CD4-positive, alpha-beta T cell treated with Interleukin-6 for 4 hours (primary cell): Measurements from ENCODE around the gene NRG2.
A peak's percentile ranks its signal among the peaks of the same experiment; 100 is the strongest.

ENCODE experiments used
- DNase-seq: peaks from one replicate; pipeline ENCODE4 v3.0.0-alpha.2; 2020; ENCODE audit warnings: mixed read lengths

NRG2 gene

DNA sequence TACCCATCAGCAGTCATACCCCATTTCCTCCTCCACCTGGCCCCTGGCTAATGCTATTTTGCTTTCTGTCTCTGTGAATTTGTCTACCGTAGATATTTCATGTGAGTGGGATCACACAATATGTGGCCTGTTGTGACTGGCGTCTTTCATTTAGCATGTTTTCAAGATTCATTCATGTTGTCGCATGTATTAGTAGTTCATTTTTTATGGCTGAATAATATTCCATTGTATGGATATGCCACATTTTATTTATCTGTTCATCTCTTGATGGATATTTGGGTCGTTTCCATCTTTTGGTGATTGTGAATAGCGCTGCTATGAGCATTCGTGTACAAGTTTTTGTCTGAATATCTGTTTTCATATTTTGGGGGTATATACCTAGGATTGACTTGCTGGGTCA lies 213.6 kb downstream of the NRG2 start:
- DNase-seq: no peak

DNA sequence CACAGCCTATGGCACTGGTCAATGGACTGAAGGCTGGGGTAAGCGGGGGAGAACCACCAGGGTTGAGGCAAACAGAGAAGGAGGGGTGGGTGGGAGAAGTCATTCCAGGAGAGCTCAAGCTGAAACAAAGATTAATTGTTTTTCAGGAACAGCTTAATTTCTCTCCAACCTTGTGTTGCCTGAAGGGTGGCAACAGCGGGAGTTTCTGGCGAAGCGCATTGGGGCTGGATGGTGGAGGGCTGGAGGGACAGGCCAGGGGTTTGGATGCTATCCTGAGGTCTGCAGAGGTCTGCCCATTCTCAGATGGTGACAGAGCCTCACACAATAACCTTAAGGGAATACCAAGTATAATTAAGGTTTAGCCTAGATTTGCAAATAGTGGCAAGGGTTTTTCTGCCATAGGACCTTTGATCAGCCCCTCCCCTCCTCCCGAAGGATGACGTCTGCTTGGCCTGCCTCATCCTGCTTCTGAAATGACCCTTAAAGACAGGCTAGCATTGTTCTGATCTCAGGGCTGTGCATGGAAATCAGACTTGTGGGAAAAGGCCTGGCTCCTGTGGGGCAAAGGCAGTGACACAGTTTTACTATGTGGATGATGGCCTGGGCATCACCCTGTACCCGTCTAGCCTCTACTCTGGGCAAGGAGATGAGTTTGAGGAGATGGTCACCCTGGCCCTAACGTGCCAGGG lies 214.7 kb downstream of the NRG2 start:
- DNase-seq: no peak

DNA sequence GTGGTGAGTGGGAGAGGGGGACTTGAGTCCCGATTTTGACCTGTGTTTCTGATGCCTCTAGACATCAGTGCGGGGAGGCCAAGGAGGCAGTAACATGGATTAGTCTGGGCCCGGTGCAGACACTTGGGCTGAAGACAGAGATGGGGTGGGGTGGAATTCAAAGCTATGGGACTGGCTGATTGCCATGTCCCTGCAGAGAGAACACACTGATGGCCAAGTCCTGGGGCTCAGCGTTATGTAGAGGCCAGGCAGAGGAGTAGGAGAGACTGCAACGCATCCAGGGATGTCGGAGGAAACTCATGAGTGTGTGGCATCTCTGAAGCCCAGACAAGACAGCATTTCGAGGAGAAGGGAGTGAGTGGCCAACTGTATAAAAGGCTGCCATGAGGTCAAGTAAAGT lies 217.4 kb downstream of the NRG2 start:
- no peak for DNase-seq

DNA sequence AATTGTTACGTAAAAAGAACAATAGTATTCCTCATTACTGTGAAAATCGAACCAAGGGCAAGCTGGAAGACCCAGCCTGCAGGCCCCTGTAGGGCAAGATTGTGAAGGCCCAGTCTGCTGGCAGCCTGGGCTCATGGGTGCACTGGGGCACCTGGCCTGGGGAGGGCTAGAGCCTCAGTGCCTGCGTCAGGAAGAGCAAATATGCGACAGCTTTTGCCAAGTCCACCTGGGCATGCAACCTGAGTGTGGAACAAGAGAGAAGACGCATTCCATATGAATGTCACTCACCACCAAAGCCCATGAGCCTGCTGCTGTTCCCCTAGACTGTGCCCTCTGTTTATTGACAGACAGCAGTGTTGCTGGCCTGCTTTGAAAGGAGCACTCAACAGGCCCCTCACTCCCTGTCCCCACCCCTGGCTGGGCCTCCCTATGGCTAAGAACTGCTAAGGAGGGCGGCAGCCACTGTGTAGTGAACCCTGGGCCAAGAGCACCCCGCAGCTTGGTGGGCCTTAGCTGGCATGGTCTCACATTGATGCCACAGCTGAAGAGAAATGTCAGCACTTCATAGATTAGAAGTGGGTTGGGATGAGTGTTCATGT lies 219.2 kb downstream of the NRG2 start:
- DNase-seq: no peak

DNA sequence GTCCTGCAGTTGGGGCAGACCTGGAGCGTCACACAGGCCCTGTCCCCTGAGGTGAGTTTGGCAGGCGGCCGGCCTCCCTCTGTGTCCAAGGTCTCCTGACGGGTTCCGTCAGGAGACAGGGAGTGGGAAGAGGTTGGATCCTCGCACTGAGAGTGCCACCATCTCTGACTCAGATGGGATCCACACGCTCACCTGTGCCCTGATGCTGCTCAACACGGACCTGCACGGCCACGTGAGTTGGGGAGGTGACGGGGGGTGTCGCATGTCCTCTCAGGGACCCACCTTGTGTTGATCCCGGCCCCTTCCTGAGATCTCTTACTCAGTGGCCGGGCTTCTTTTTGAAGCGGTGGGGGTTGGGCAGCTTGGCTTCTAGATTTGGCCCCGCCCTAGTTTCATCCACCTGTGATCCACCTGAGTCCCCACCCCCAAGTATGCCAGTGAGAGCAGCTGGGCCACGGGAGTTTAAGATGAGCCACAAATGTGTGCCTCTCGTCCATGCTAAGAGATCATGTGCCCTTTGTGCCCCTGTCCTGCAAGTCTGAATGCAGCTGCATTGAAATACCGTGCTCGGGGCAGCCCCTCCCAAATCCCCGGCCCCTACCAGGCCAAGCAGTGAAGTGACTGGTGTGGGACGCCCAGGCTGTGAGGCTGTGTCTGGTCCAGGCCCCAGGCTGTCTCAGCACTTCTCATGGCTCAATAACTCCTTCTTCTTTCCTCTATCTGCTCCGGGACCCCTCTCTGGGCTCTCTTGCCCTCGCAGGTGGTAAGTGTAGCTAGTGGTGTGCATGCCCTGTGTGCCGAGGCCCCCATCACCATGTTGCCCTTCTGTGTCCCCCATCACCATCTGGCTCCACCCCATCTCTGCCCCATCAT lies 220.3 kb downstream of the NRG2 start:
- no peak for DNase-seq

DNA sequence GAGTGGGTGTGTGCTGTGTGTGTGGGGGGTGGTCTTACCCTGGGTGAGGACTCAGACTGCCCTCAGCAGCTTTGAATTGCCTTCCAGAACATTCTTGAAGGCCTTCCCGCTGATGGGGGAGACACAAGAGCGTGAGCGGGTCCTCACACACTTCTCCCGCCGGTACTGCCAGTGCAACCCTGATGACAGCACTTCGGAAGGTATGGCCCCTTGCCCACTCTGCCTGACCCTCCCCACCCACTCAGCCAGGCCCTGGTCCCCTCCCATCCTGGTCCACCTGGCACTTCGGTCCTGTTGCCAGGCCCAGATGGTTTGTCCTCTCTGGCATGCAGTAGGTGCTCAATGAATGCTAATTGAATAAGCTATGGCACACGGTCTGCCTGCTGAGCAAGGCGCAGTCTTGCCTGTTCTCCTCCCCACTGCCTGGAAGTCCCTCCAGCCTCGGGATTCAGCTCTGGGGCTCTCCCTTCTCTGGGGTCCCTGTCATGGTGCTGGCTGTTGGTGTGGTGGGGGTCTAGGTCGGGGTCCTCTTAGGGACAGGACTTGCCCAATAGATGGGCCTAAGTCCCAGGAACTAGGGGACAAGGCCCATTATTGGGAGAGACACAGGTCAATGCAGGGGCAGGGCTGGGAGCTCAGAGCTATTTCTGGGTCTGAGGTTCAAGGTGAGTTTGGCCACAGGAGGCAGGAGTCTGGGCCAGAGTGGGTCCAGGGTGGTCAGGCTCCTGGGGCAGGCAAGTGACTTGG lies 221.1 kb downstream of the NRG2 start:
- no peak for DNase-seq

DNA sequence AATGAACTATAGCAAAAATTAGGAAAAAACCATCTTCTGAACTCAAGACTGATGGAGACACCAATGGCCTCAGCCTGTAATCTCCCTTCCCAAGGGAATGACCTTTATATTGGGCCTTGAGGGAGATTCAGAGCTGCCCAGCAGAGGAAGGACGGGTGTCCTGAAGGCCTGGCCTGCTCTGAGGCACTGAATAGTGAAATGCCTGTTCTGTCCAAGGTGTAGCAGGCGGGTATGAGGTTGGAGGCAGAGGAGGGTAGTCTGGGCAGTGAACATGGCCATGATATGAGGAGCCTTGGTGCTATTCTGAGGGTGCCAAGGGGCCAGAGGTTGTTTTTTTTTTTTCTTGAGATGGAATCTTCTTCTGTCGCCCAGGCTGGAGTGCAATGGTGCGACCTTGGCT lies 222.5 kb downstream of the NRG2 start:
- DNase-seq: no peak

DNA sequence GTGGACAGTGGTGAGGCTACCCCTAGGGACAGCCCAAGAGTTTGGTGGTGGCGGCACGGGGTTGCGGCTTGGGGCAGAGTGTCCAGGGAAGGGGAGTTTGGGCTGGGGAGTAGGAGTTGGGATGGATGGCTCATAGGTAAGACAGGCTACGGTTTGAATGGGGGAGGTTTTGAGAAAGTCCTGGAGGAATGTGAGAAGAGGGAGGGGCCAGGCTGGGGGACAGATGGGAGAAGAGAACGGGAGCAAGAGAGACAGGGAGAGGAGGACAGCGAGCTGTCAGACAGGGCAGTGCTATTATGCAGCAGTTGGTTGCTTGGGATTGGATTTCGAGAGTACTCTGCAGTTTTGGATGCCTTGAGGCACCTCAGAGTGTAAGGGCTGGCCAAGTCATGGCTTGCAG lies 223.0 kb downstream of the NRG2 start:
- no peak for DNase-seq

DNA sequence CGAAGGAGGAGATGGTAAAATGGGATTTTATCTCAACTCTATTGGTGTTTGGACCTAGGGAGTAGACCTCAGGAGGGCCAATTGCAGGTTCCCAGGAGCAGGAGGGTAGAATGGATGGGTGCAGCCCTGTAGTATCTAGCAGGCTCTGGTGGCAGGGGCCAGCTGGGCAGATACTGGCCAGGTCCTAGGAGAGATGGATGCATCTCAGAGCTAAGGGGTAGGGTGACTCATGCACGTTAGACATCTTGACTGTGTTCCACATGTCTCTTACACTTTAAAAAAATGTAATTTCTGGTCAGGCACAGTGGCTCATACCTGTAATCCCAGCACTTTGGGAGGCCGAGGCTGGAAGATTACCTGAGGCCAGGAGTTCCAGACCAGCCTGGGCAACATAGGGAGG lies 225.1 kb downstream of the NRG2 start:
- no peak for DNase-seq

DNA sequence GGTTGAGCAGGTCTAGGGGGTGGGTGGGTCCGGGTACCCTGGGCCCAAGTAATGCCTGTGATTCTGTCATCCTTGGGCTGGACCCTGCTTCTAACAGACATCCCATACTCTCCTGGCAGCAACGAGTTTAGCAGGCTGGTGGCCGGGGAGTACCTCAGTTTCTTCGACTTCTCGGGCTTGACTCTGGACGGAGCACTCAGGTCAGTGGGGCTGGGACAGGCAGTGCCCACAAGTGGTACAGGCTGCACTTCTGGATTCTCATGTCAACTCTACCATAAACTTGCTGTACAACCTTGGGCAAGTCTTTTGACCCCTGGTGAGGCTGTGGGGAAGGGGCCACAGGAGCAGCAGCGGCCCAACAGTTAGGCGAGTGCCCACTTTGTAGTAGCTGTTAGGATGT lies 225.7 kb downstream of the NRG2 start:
- no peak for DNase-seq

DNA sequence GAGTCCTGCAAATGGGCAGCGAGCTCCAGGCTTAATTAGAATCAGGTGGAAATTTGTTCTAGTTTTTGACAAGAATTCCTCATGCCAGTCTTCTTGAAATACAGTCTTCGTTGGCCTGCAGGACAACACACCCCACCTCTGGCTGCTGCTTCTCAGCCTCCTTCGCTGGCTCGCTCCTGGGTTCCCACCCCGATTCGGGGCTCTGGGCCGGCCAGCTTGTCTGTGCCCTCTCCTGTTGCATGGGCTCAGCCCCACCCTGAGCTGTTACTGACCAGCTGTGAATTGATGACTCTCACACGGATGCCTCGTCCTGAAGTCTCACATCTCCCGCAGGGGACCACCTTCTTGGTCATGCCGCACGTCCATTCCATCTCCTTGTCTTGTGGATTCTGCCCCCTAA lies 226.5 kb downstream of the NRG2 start:
- DNase-seq: no peak

DNA sequence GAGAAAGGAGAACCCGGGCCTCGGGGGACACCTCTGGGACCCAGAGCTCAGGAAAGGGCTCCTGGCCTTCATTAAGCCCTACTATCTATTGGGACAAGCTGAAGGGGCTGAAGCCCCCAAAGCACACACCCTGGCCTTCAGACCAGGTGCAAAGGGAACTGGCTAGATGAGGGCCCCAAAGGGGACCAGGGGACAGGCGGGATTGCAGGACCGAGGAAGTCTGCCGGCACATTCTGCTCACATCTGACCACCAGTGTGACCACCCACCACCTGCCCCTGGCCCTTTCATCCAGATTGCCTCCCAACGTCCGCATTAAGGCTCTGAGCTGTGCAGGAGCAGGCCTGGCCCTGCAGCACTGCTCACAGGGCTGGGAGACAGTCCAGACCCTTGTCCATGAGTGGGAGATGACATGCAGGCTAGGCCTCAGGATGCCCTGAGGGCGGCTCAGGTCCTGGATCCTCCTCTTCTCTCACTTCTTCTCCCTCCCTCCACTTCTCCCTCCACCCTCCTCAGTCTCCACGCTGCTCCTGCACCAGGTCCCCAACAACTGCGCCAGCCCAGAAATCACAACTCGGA lies 228.3 kb downstream of the NRG2 start:
- no peak for DNase-seq

DNA sequence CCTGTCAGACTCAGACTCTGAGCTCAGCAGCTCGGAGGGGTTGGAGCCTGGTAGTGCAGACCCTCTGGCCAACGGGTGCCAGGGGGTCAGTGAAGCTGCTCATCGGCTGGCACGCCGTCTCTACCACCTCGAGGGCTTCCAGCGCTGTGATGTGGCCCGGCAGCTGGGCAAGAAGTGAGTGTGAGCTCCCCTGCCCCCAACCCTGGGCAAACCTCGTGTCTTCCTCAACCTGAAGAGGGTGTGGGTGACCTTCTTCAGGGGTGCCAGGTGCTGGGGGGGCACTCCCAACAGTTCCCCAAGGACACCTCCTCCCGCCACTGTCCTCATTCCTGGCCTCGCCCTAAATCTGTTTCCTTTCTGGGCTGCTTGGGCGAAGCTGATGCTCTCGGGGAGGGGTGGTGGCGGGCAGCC lies 228.9 kb downstream of the NRG2 start:
- no peak for DNase-seq

DNA sequence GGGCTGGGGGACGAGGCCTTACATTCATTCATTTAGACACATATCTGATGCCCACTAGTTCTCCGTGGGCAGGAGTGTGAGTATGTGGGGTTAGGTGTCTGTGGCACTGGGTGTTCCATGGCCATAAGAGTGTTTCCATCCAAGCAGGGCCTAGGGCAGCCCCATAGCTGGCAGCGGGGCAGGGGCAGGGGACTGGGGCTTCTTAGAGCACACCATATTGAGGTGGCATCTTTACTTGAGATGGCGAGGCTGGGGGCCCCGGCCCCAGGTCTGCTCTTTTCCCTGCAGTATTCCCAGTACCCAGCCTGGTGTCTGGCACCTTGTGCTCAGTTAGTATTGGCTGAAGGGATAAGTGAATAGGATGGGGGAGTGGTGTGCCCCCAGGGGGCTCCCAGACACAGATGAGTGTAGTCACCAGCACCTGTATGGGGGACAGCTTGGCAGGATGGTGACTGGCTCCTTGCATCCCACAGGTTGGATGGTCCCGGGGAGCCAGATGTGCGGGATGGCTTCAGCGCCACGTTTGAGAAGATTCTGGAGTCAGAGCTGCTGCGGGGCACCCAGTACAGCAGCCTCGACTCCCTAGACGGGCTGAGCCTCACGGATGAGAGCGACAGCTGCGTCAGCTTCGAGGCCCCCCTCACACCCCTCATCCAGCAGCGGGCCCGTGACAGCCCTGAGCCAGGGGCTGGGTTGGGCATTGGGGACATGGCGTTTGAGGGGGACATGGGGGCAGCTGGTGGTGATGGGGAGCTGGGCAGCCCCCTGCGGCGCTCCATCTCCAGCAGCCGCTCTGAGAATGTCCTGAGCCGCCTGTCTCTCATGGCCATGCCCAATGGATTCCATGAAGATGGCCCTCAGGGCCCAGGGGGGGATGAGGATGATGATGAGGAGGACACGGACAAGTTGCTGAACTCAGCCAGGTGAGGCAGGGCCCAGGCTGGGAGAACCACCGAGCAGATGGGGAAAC lies 230.0 kb downstream of the NRG2 start:
- no peak for DNase-seq

DNA sequence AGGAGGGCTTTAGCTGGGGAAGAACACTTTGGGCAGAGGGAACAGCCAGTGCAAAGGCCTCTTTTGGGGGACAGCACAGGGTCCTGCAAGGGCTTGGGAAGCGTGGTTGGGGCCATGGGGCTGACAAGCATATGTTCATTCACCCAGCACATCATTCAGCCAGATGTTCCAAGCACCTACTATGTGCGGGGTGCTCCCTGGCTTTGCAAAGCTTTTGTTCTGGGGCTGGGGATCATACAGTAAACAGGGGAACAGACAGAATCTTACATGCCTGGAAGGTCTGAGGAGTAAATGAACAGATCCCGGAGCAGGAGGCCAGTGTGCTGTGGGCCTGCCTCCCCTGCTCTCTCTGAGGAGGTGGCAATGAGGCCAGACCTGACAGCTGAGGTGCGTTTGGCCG lies 230.8 kb downstream of the NRG2 start:
- DNase-seq: no peak

DNA sequence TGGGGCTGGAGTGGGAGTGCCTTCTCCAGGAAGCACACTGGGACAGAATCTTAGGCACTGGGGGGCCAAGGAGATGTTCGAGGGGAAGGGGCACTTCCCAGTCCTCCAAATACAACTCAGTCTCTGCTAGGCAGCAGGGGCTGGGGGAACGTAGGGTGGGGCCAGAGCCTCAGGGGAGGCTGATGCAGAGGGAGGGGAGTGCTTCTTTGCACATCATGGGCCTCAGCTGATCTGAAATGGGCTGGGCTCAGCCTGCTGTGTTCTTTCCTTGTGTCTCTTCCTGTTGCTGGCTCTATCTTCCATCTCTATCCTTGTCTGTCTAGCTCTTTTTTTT lies 231.9 kb downstream of the NRG2 start:
- no peak for DNase-seq

DNA sequence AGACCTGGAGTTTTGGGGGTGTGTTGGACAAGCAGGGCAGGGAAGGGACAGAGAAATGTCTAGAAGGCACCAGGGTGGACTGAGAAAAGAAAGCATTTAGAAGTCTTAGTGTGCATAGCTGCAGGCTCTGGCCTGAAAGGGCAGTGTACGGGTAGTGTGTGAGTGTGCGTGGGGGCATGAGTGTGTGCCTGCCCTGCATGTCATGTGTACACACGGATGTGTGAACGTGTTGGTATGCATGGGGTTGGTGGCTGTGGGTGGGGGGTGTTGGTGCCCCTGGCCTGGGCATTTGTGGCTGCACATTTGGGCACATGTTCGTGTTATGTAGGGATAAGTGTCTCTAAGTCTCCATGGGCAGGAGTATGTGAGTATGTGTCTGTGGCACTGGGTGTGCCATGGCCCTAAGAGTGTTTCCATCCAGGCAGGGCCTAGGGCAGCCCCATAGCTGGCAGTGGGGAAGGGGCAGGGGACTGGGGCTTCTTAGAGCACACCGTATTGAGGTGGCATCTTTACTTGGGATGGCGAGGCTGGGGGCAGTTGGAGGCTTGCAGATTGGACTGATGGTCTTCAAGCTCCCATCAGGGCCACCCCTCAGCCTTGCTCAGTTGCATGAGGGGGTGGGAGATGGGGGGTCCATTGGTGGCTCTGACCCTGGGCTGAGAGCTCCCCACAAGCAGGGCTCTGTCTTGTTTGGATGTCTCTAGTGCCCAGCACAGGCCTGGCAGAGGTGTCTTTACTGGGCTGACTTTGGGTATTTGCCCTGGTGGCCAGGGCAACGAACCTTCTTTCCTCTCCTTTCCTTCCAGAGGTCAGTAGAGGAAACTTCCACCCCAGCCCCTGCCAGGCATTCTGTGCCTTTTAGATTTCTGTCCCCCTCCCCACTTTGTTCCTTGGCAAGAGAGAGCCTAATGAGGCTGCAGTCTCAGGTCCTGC lies 232.5 kb downstream of the NRG2 start:
- DNase-seq: no peak

DNA sequence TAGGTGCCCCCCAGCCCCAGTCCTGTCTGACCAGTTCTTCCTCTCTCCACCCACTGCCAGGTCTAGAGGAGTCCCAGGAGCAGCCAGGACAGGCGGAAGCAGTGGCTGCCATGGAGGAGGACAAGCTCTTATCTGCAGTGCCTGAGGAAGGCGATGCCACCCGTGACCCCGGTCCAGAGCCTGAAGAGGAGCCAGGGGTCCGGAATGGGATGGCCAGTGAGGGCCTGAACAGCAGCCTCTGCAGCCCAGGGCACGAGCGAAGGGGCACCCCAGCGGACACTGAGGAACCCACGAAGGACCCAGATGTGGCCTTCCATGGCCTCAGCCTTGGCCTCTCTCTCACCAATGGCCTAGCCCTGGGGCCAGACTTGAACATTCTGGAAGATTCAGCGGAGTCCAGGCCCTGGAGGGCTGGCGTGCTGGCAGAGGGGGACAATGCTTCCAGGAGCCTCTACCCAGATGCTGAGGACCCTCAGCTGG lies 233.7 kb downstream of the NRG2 start:
- no peak for DNase-seq

DNA sequence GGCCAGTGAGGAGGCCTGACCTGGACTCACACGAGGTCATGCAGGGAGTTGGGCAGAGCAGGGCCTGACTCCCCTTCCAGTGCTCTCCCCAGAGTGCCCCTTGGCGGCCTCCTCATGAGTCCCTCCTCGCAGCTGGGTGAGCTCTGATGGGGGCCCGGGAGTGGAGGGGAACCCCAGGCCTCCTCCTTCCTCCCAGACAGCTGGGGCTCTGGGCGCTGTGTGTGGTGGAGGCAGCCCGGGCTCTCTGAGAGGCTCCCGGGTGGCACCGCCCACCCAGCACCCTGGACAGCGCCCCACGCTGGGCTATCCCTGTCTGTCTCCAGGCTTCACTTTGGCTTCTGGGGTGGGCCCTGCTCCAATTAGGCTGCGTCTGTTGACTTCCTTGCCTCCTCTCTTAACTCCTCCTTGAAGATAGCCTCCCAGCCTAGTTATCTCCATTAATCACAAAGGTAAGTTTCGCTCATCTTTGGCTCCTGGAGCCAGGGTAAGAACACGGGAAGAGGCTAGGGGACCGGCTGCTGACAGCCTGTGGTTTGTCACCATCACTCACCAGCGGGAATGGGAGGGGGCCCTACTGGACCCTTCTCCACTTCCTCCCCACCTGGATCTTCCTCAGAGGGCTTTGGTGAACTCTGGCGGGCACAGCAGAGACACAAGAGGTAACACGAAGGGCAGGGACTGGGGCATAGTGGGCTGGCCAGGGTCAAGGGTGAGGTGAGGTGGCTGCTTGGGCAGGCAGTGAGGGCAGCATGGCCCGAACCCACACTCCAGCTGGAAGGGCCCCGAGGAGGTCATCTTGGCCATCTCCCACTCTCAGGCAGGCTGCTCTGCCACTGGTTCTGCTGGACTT lies 234.4 kb downstream of the NRG2 start:
- DNase-seq: peak; percentile 16

DNA sequence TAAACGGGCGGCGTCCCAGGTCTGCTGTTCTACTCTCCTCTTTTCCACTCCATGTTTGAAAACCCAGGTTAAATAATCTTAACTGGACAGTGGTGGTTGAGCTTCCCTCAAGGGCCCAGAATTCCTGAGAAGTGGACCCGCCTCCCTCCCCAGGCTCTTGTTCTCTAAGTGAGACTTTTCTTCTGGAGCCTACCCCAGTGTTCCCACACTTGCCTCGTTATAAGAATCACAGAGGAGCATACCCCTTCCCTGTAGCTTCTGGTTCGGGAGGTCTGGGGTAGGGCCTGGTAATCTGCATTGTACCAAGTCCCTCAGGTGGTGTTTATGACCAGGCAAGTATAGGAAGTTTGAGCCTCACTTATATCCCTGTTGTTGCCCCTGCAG lies 235.5 kb downstream of the NRG2 start:
- DNase-seq: no peak
